Frontal cortex (tissue), 4 donors: ENCODE results near the gene PSRC1. TPM values are rescaled to one million over a fixed set of nuclear protein-coding genes. Genes with fewer than 3 reads are reported as not detected.
A peak's percentile ranks its signal among the peaks of the same experiment; 100 is the strongest.

ENCODE experiments used
- DNase-seq, 2 donors: peaks; one replicate each; pipeline ENCODE4 v3.0.0; 2012; ENCODE audit warnings: low spot score in 2 of 2
- FAIRE-seq: peaks from 2 replicates; lab custom pipeline; 2012; peaks lifted over from hg19 to GRCh38; lab: Jason Lieb, UNC
- total RNA-seq: library from RNA; depleted of rRNA; stranded (reverse); fragments of >200 nt; gene quantifications from one replicate; pipeline ENCODE4 v1.2.3, GENCODE V29; 2014
- donor health status: control.
- donor health status: control.
- donor health status: control.

The PSRC1 gene
- total RNA-seq, 1 donor from 2014 or later: 7.7 TPM

- peak in 1 of 2 donors; percentile 25 for DNase-seq
Observed at GRCh38 chr1:109251277-109252166, 31.4 kb downstream of the PSRC1 start.

GRCh38 chr1:109250454-109251276 is 32.3 kb downstream of the PSRC1 start:
- no peak for FAIRE-seq
- peak in 1 of 2 donors; percentile 29 for DNase-seq

More at GRCh38 chr1:109251277-109252166, 31.4 kb downstream of the PSRC1 start:
- no peak for FAIRE-seq

- FAIRE-seq (no peak), DNase-seq (peak in 1 of 2 donors; percentile 62)
Observed at GRCh38 chr1:109249654-109250401, 33.1 kb downstream of the PSRC1 start.

GRCh38 chr1:109248797-109249629 is 33.9 kb downstream of the PSRC1 start, which contains the start of gene CELSR2:
TSS of gene CELSR2 (plus strand) at chr1:109249539. CDS start at chr1:109250080, 541 bp downstream.
- FAIRE-seq (no peak), DNase-seq (peak; percentile 89)

GRCh38 chr1:109248444-109248796 is 34.5 kb downstream of the PSRC1 start:
- FAIRE-seq (no peak), DNase-seq (no peak)

GRCh38 chr1:109247401-109248365 is 35.3 kb downstream of the PSRC1 start:
- DNase-seq: no peak
- no peak for FAIRE-seq

- no peak for FAIRE-seq
Observed at GRCh38 chr1:109246141-109246551, 36.8 kb downstream of the PSRC1 start.

GRCh38 chr1:109243860-109244552 is 38.9 kb downstream of the PSRC1 start:
- DNase-seq: no peak
- FAIRE-seq: no peak

More at GRCh38 chr1:109246141-109246551, 36.8 kb downstream of the PSRC1 start:
- DNase-seq: no peak

- FAIRE-seq (no peak), DNase-seq (no peak)
Observed at GRCh38 chr1:109243221-109243620, 39.7 kb downstream of the PSRC1 start.

- FAIRE-seq (no peak), DNase-seq (no peak)
Observed at GRCh38 chr1:109242387-109242786, 40.6 kb downstream of the PSRC1 start.

GRCh38 chr1:109241841-109242345 is 41.1 kb downstream of the PSRC1 start:
- DNase-seq (no peak), FAIRE-seq (no peak)

- no peak for DNase-seq
Observed at GRCh38 chr1:109241344-109241743, 41.6 kb downstream of the PSRC1 start.

GRCh38 chr1:109240158-109241152 is 42.5 kb downstream of the PSRC1 start:
- no peak for FAIRE-seq
- peak in 1 of 2 donors; percentile 67 for DNase-seq

More at GRCh38 chr1:109241344-109241743, 41.6 kb downstream of the PSRC1 start:
- no peak for FAIRE-seq

GRCh38 chr1:109239409-109240068 is 43.4 kb downstream of the PSRC1 start:
- no peak for FAIRE-seq
- no peak for DNase-seq

GRCh38 chr1:109239047-109239408 is 43.9 kb downstream of the PSRC1 start:
- no peak for DNase-seq
- FAIRE-seq: no peak
